Activated T-cell treated with anti-CD3 and anti-CD28 coated beads for 1 hour (primary cell): ENCODE measurements around the gene KRTAP1-5.
"Not testable (repeated sequence)": the region's sequence is repeated elsewhere in the genome, so short reads cannot be mapped to it uniquely, and the experiment has no call there.

ENCODE experiments used
- DNase-seq: peaks from one replicate; pipeline ENCODE4 v3.0.0-alpha.2; 2020; ENCODE audit warnings: low read depth

KRTAP1-5 gene

GRCh38 chr17:41048441-41048840, 21.4 kb upstream of the KRTAP1-5 start:
- DNase-seq, result no peak

- DNase-seq, result not testable (repeated sequence)
Observed at GRCh38 chr17:41046735-41047465, 19.9 kb upstream of the KRTAP1-5 start, which contains the start of gene KRTAP2-1. KRTAP2-1 (minus strand) TSS chr17:41047316; CDS start chr17:41047267, 49 bp downstream.

GRCh38 chr17:41042953-41043352, 15.9 kb upstream of the KRTAP1-5 start:
- DNase-seq, result no peak

GRCh38 chr17:41040783-41041571, 14.0 kb upstream of the KRTAP1-5 start, which contains the start of gene KRTAP1-1:
KRTAP1-1 (minus strand) TSS chr17:41041450; CDS start chr17:41041397, 53 bp downstream.
- not testable (repeated sequence) for DNase-seq

GRCh38 chr17:41037853-41038350, 10.9 kb upstream of the KRTAP1-5 start:
- no peak for DNase-seq

GRCh38 chr17:41034346-41034935, 7.4 kb upstream of the KRTAP1-5 start, which contains the start of gene KRTAP1-3:
KRTAP1-3 (minus strand) TSS chr17:41034874; CDS start chr17:41034821, 53 bp downstream.
- DNase-seq, result not testable (repeated sequence)

GRCh38 chr17:41029633-41030245, 2.7 kb upstream of the KRTAP1-5 start, which contains the start of gene KRTAP1-4:
KRTAP1-4 (minus strand) TSS chr17:41030195; CDS start chr17:41030078, 117 bp downstream.
- no peak for DNase-seq

- DNase-seq, result no peak
Observed at GRCh38 chr17:41024697-41025096, 2.3 kb downstream of the KRTAP1-5 start.

- no peak for DNase-seq
Observed at GRCh38 chr17:41020336-41020735, 6.7 kb downstream of the KRTAP1-5 start.

GRCh38 chr17:41019415-41019814, 7.6 kb downstream of the KRTAP1-5 start:
- no peak for DNase-seq

GRCh38 chr17:41018541-41018940, 8.5 kb downstream of the KRTAP1-5 start:
- no peak for DNase-seq

- DNase-seq, result no peak
Observed at GRCh38 chr17:41016578-41017215, 10.3 kb downstream of the KRTAP1-5 start.

GRCh38 chr17:41015454-41015853, 11.6 kb downstream of the KRTAP1-5 start:
- DNase-seq, result no peak

GRCh38 chr17:41013606-41014005, 13.4 kb downstream of the KRTAP1-5 start:
- DNase-seq, result no peak

- DNase-seq, result no peak
Observed at GRCh38 chr17:41013181-41013580, 13.8 kb downstream of the KRTAP1-5 start.

GRCh38 chr17:41012326-41013120, 14.5 kb downstream of the KRTAP1-5 start:
- DNase-seq, result no peak

- DNase-seq, result no peak
Observed at GRCh38 chr17:41010441-41010840, 16.6 kb downstream of the KRTAP1-5 start.

- no peak for DNase-seq
Observed at GRCh38 chr17:41009936-41010335, 17.1 kb downstream of the KRTAP1-5 start.

- DNase-seq, result no peak
Observed at GRCh38 chr17:41009301-41009760, 17.7 kb downstream of the KRTAP1-5 start.

- no peak for DNase-seq
Observed at GRCh38 chr17:41008811-41009210, 18.2 kb downstream of the KRTAP1-5 start, which contains the start of gene KRTAP3-1. KRTAP3-1 (minus strand) TSS chr17:41009128; CDS start chr17:41009074, 54 bp downstream.
